Measurements from ENCODE around the gene SLC6A8.

SLC6A8 gene

GRCh38 chrX:153648358-153649177 is 39.2 kb upstream of the SLC6A8 start:
- no peak for DNase-seq (ENCODE audit: low read depth)
- H3K4me3 ChIP-seq (ENCODE audit: low read depth, low read length), result no peak overlapping the region
- no peak for TF ChIP-seq CTCF (IDR thresholded peaks at IDR 0.05; ENCODE audit: insufficient read depth, low read depth, low read length, missing control alignments)

DNA sequence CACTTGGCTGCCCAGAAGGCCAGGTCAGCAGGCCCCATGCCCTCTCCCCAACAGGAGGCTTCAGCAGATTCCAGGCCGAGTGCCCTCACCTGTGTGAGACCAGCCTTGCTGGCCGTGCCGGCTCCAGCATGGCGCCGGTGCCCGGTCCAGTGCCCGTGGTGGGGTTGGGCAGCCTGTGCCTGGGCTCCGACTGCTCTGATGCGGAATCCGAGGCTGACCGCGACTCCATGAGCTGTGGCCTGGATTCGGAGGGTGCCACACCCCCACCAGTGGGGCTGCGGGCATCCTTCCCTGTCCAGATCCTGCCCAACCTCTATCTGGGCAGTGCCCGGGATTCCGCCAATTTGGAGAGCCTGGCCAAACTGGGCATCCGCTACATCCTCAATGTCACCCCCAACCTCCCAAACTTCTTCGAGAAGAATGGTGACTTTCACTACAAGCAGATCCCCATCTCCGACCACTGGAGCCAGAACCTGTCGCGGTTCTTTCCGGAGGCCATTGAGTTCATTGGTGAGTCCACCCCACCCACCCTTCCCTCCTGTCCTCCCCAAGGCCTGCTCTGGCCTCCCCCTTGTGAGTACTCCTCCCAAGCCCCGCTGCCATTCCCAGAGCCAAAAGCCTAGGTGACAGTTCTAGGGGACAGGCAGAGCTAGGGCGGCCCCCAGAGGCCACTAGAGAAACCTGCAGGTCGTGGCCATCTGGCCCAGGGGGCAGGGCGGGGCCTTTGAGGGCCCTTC is 38.4 kb upstream of the SLC6A8 start:
- TF ChIP-seq CTCF (IDR thresholded peaks at IDR 0.05; ENCODE audit: insufficient read depth, low read depth, low read length, missing control alignments), result peak; percentile 50
- DNase-seq (ENCODE audit: low read depth), result peak; percentile 39
- no peak overlapping the region for H3K4me3 ChIP-seq (ENCODE audit: low read depth, low read length)

- no peak overlapping the region for H3K4me3 ChIP-seq (ENCODE audit: low read depth, low read length)
- DNase-seq (ENCODE audit: low read depth), result no peak
- no peak for TF ChIP-seq CTCF (IDR thresholded peaks at IDR 0.05; ENCODE audit: insufficient read depth, low read depth, low read length, missing control alignments)
These were observed 37.6 kb upstream of the SLC6A8 start for GRCh38 chrX:153649915-153650782.

- no peak for DNase-seq (ENCODE audit: low read depth)
- no peak for TF ChIP-seq CTCF (IDR thresholded peaks at IDR 0.05; ENCODE audit: insufficient read depth, low read depth, low read length, missing control alignments)
- no peak overlapping the region for H3K4me3 ChIP-seq (ENCODE audit: low read depth, low read length)
These were observed 36.8 kb upstream of the SLC6A8 start for GRCh38 chrX:153650959-153651358.

DNA sequence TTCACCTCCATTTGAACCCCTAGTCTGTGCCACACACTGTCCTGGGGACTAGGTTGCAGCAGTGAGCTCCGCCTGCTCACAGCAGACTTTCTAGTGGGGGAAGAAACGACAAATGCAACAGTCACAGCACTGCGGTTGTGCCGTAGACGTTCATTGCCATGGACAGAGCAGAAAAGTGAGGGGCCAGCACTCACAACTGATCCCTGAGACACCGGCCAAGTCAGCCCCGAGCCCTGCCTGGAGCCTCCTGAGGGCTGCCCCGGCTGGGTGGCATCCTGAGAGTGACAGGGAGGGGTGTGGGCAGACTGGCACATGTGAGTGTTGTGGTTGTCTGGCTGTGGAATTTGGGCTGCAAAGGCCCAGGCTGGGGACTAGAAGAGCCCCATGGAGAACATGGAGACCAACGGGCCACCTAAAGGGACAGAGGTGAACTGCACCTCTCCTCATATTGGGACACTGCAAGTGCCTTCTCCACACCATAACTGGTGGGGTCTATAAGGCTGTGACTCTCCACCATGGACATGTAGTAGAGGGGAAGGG is 36.1 kb upstream of the SLC6A8 start:
- no peak overlapping the region for H3K4me3 ChIP-seq (ENCODE audit: low read depth, low read length)
- DNase-seq (ENCODE audit: low read depth), result peak; percentile 24
- peak; percentile 33 for TF ChIP-seq CTCF (IDR thresholded peaks at IDR 0.05; ENCODE audit: insufficient read depth, low read depth, low read length, missing control alignments)

DNA sequence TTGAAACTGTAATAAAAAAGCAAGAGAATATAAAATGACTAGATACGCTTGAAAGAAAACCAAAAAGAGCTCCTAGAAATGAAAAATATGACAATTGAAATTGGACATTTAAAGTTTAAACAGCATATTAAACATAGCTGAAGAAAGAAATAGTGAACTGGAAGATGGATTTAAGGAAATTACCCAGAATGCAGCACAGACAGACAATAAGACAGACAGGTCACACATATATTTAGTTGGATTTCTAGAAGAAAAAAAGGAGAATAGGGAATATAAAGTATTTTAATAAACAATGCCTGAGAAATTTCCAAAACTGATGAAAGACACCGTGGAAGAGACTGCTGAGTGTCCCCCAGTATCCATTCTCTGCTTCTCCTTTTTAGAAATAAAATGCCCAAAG is 34.2 kb upstream of the SLC6A8 start:
- no peak for TF ChIP-seq CTCF (IDR thresholded peaks at IDR 0.05; ENCODE audit: insufficient read depth, low read depth, low read length, missing control alignments)

More for the DNA sequence above, 34.2 kb upstream of the SLC6A8 start:
- DNase-seq (ENCODE audit: low read depth), result no peak
- H3K4me3 ChIP-seq (ENCODE audit: low read depth, low read length), result no peak overlapping the region
